Thymus (tissue), 11 donors: ENCODE results near the gene ARHGEF6. TPM values are rescaled to one million over a fixed set of nuclear protein-coding genes. Genes with fewer than 3 reads are reported as not detected.
"Not testable (repeated sequence)": the region's sequence is repeated elsewhere in the genome, so short reads cannot be mapped to it uniquely, and the experiment has no call there.

Source experiments
- DNase-seq, 9 donors: peaks; one replicate each; pipeline ENCODE4 v3.0.0-alpha.2; 2013; ENCODE audit warnings: low spot score in 9 of 9, low read depth in 6 of 9, missing footprints in 1 of 9
- H3K27ac ChIP-seq, 2 donors: one replicate each; pipeline ENCODE4 v1.5.1; 2013; ENCODE audit warnings: control low read depth in 1 of 2, low read depth in 1 of 2, low read length in 1 of 2, mild to moderate bottlenecking in 1 of 2, moderate library complexity in 1 of 2
- H3K27me3 ChIP-seq, 2 donors: one replicate each; pipeline ENCODE4 v1.5.1; 2013; ENCODE audit warnings: low read length in 1 of 2; ENCODE audit not compliant: control insufficient read depth in 2 of 2, insufficient read depth in 1 of 2
- H3K36me3 ChIP-seq, 2 donors: one replicate each; pipeline ENCODE4 v1.5.1; 2013; ENCODE audit warnings: low read length in 1 of 2, mild to moderate bottlenecking in 1 of 2, moderate library complexity in 1 of 2; ENCODE audit not compliant: control insufficient read depth in 2 of 2, insufficient read depth in 2 of 2
- H3K4me1 ChIP-seq, 2 donors: one replicate each; pipeline ENCODE4 v1.5.1; 2013; ENCODE audit warnings: low read length in 2 of 2; ENCODE audit not compliant: control insufficient read depth in 2 of 2, insufficient read depth in 2 of 2
- H3K4me3 ChIP-seq, 2 donors: one replicate each; pipeline ENCODE4 v1.5.1; 2013; ENCODE audit warnings: low read length in 2 of 2, control low read depth in 1 of 2, mild to moderate bottlenecking in 1 of 2
- H3K9me3 ChIP-seq, 2 donors: one replicate each; pipeline ENCODE4 v1.5.1; 2013; ENCODE audit warnings: low read length in 1 of 2, mild to moderate bottlenecking in 1 of 2; ENCODE audit not compliant: control insufficient read depth in 2 of 2, insufficient read depth in 1 of 2
- WGBS: extraction: QIAGEN DNeasy Blood & Tissue Kit; methylation state at CpG from one replicate; pipeline ENCODE4 v1.1.7; 2013; 5-methylcytosine and 5-hydroxymethylcytosine counted together
- polyA plus RNA-seq: library from polyadenylated mRNA; stranded (reverse); fragments of 200-250 nt; gene quantifications from one replicate; pipeline ENCODE4 v1.2.3, GENCODE V29; 2013
- total RNA-seq: library from RNA; stranded (reverse); fragments of 120-200 nt; gene quantifications from one replicate; pipeline ENCODE4 v1.2.4, GENCODE V29; 2013
- donor health status: healthy.

ARHGEF6 gene
- total and polyA plus RNA-seq, 2 donors, result 37.2 to 73.9 TPM

DNA sequence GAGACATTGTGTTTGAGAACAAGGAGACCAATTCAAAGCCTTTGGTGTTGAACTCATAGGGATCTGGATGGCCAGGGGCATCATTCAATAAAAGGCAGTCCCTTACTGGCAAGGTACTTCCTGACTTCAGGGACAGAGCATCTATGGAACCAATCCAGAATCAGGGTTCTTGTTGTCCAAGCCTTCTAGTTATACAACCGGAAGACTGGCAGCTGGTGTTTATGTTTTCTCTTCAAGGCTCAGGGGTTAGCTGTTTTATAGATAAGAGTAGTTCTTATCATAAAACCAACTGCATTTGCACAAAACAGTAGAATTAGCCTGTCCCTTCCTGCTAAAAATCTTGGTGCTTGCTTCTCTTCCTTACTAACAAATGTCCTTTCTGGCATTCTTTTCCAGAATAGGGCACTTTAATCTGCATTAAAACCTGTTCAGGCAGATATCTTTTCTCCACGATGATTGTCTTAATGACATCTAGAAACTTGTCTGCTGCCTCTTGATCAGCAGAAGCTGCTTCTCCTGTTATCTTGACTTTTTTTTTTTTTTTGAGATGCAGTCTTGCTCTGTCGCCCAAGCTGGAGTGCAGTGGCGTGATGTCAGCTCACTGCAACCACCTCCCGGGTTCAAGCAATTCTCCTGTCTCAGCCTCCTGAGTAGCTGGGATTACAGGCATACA lies 38.4 kb upstream of the ARHGEF6 start:
- H3K27ac ChIP-seq, result no peak overlapping the region
- H3K4me3 ChIP-seq, result no peak overlapping the region
- H3K36me3 ChIP-seq, result no peaks in the 10 kb centered on the region
- no peaks in the 10 kb centered on the region for H3K4me1 ChIP-seq
- no peaks in the 10 kb centered on the region for H3K9me3 ChIP-seq
- H3K27me3 ChIP-seq, result no peaks in the 10 kb centered on the region
- DNase-seq, result no peak
- WGBS, result 93% methylated on average over 5 of the region's 5 CpGs

DNA sequence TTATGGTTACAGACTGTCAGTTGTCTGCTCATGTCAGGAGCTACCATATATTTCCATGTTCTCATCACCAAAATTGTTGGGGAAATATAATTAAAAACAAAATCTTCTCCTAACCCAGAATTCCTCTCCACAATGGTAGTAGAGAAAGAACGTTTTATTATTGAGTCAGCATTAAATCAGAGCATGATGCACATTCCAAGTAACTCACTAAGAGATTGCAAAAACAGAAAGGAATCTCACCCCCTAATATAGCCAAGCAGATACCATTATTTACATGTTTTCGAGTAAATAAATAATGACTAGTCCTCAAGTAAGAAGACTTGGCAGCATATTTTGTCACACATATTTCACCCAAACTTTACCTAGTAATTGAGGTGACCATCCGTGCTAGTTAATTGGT lies 36.2 kb upstream of the ARHGEF6 start:
- no peaks in the 10 kb centered on the region for H3K9me3 ChIP-seq
- no peak overlapping the region for H3K27ac ChIP-seq
- DNase-seq, result no peak
- H3K27me3 ChIP-seq, result no peaks in the 10 kb centered on the region
- no peaks in the 10 kb centered on the region for H3K36me3 ChIP-seq
- H3K4me1 ChIP-seq, result no peaks in the 10 kb centered on the region
- H3K4me3 ChIP-seq, result no peak overlapping the region
- whole genome bisulfite sequencing, result 95% methylated on average over 3 of the region's 3 CpGs

DNA sequence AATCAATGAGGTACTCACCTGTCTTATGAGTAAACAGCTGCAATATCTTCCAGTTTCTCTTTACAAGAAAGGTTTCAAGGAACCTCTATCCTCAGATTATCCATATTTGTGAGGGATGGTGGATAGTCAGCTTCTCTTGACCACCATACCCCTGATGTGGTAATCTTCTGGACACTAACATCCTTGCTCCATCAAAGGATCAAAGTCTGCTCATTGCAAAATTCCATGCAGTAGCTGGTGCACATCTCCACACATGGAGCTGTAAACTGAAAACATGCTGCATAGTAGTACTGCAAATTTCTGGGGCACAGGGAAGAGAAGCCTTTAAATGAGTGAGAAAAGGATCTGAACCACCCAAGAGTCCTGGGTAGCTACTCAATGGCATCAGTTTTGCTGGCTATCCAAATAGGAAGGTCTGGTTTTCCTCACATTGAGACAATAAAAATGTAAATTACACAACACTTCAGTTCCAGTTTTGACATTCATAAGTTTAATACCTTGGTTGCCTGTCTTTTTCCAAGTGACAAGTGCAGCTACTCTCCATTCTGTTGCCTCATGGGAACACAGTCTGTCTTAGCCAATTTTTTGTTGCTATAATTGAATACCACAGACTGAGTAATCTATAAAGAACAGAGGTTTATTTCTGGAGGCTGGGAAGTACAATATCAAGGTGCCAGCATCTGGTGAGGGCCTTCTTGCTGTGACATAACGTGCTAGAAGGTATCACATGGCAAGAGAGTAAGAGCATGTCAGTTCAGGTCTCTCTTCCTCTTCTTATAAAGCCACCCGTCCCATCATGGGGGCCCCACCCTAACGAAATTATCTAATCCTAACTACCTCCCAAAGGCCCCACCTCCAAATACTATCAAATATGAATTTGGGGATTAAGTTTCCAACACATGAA lies 34.4 kb upstream of the ARHGEF6 start:
- WGBS, result 96% methylated on average over 3 of the region's 3 CpGs
- H3K4me1 ChIP-seq, result no peaks in the 10 kb centered on the region
- H3K9me3 ChIP-seq, result no peaks in the 10 kb centered on the region
- H3K4me3 ChIP-seq, result no peak overlapping the region
- no peaks in the 10 kb centered on the region for H3K36me3 ChIP-seq
- H3K27ac ChIP-seq, result no peak overlapping the region
- H3K27me3 ChIP-seq, result no peaks in the 10 kb centered on the region
- DNase-seq, result no peak

DNA sequence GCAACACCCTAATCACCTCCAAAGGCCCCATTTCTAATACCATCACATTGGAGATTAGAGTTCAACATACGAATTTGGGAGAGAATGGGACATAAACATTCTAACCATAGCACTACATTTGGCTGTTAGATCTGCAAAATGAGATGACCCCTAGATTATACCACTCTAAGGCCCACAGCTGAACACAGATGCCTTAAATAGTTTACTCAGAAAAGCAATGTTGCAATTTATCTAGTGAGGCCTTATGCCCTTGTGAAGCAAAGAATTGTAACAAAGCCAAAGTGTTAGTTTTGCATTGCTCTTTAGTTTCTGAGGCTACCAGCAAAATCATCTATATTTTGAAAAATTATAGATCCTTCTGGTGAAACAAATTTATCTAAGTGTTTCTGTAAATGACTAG lies 31.6 kb upstream of the ARHGEF6 start:
- Histone ChIP-seq H3K27ac (no peak overlapping the region), H3K27me3 (no peaks in the 10 kb centered on the region), H3K9me3 (no peaks in the 10 kb centered on the region), H3K36me3 (no peaks in the 10 kb centered on the region), H3K4me3 (no peak overlapping the region), H3K4me1 (no peaks in the 10 kb centered on the region)
- WGBS, result 91% methylated on average over 1 of the region's 1 CpG
- no peak for DNase-seq

DNA sequence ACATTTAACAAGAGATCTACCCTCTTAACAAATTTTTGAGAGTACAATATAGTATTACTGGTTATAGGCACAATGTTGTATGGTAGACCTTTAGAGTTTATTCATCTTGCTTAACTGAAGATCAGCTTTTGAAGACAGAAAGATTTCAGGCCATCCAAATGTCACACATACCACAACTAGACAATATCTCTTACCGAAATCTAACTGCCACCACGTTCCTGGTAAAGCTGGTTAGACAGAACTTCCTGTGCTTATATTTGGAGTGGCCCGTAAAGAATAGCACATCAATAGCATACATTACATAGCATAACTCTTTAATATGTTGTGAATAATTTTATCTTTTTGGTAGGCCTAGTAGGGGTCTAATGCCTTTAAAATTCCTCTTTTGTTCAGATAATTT lies 29.8 kb upstream of the ARHGEF6 start:
- Histone ChIP-seq H3K4me3 (no peak overlapping the region), H3K36me3 (no peaks in the 10 kb centered on the region), H3K27me3 (no peaks in the 10 kb centered on the region), H3K27ac (no peak overlapping the region), H3K9me3 (no peaks in the 10 kb centered on the region), H3K4me1 (no peaks in the 10 kb centered on the region)
- WGBS, result 3% methylated on average over 3 of the region's 3 CpGs
- peak in 6 of 9 donors; percentile 4 to 49 (median 9) for DNase-seq

DNA sequence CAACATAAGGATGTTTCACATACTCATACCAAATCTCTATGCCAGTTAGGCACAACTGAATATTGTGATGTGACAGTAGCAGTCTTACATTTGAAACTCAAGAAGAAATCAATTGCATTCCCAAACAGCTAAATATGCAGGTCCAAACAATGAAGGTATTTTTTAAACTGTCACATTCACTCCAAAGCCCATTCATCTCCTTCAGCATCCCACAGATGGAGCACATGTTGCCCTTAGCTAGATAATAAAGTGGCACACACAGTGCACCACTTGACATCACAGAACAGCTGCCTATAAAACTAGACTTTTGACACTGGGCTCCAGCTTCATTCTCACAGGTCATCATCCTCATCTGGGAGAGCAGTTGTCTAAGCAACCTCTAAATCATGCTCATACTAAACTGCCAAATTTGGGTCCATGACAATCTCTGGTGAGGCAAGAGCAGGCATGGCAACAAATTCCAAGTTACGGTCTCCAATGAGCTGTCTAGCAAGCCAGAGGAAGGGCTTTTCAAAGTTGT lies 26.2 kb upstream of the ARHGEF6 start:
- H3K27me3 ChIP-seq, result no peaks in the 10 kb centered on the region
- no peaks in the 10 kb centered on the region for H3K36me3 ChIP-seq
- no peaks in the 10 kb centered on the region for H3K9me3 ChIP-seq
- no peak overlapping the region for H3K4me3 ChIP-seq
- 100% methylated on average over 1 of the region's 1 CpG for WGBS
- no peaks in the 10 kb centered on the region for H3K4me1 ChIP-seq
- no peak overlapping the region for H3K27ac ChIP-seq
- no peak for DNase-seq

DNA sequence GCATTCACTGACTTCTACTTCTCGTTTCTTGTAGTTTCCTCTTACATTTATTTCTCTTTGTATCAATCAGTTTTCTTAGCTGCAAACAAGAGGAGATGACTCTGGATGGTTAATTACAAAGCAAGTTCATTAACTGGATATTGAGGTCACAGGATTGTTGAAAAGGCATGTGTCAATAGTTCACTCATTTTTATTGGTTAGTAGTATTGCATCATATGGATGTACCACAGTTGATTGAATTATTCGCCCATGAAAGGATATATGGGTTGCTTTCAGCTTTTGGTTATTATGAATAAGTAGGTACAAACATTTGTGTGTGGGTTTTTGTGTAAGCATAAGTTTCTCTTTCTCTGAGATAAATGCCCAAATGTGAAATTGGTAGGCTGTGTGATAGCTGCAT lies 21.8 kb upstream of the ARHGEF6 start:
- 97% methylated on average over 2 of the region's 2 CpGs for WGBS
- no peak overlapping the region for H3K4me3 ChIP-seq
- no peaks in the 10 kb centered on the region for H3K9me3 ChIP-seq

DNA sequence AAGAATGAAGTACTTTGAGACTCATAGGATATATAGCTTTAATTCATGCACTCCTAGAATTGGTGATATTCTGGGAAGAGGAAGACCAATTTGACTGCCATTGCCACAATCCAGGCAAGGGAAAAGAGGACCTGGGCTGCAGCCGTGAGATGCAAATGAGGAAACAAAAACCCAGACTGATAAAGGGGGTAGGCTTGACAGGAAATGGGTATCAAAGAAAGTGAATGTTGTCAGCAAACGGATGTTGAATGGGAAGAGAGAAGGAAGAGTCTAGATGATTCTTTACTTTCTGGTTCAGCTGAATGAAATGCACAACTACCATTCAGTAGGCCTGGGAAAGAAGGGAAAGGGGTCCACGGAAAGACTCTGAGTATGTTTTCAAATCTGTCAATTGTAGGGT lies 17.1 kb upstream of the ARHGEF6 start:
- 28% methylated on average over 3 of the region's 3 CpGs for WGBS
- Histone ChIP-seq H3K4me1 (peaks cover 0 to 4% of the 10 kb centered on the region in 2 donors), H3K27ac (no peak overlapping the region), H3K9me3 (no peaks in the 10 kb centered on the region), H3K27me3 (no peaks in the 10 kb centered on the region), H3K36me3 (no peaks in the 10 kb centered on the region), H3K4me3 (no peak overlapping the region)
- DNase-seq, result peak in 2 of 9 donors; percentile 17 to 50

More for the DNA sequence above, 21.8 kb upstream of the ARHGEF6 start:
- DNase-seq, result no peak
- H3K27ac ChIP-seq, result no peak overlapping the region
- no peaks in the 10 kb centered on the region for H3K36me3 ChIP-seq
- H3K4me1 ChIP-seq, result peaks cover 0 to 4% of the 10 kb centered on the region in 2 donors
- H3K27me3 ChIP-seq, result no peaks in the 10 kb centered on the region

DNA sequence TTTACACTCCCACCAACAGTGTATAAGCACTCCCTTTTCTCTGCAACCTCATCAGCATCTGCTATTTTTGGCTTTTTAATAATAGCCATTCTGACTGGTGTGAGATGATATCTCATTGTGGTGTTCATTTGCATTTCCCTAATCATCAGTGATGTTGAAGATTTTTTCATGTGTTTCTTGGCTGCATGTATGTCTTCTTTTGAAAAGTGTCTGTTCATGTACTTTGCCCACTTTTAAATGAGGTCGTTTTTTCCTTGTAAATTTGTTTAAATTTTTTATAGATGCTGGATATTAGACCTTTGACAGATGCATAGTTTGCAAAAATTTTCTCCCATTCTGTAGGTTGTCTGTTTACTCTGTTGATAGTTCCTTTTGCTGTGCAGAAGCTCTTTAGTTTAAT lies 14.4 kb upstream of the ARHGEF6 start:
- WGBS, result 95% methylated on average over 1 of the region's 1 CpG
- H3K27me3 ChIP-seq, H3K36me3 ChIP-seq, H3K9me3 ChIP-seq, H3K4me1 ChIP-seq, H3K27ac ChIP-seq, DNase-seq, H3K4me3 ChIP-seq: not testable (repeated sequence)
